H1 (cell line): Measurements from ENCODE around the gene ARHGEF7.

Source experiments
- CHD2 ChIP-seq: IDR thresholded peaks from 2 replicates; pipeline ENCODE4 v1.6.1; 2012; ENCODE audit warnings: low read length, improper control_type of control experiment
- EP300 ChIP-seq, 2 experiments: IDR thresholded peaks; 1 replicate in 1 of 2; 2 replicates in 1 of 2; pipeline ENCODE4 v1.6.1; 2011 to 2012; ENCODE audit warnings: low read depth in 2 of 2, low read length in 2 of 2, mild to moderate bottlenecking in 2 of 2, borderline replicate concordance in 1 of 2, inconsistent platforms in 1 of 2, moderate library complexity in 1 of 2
- KDM1A ChIP-seq: fragments of 200-600, 300-600 bp; sonication (generic); IDR thresholded peaks from 2 replicates; pipeline ENCODE4 v1.7.1; 2016; ENCODE audit warnings: mild to moderate bottlenecking, low read length, borderline replicate concordance
- POLR2A ChIP-seq, 2 experiments: IDR thresholded peaks; 1 replicate in 1 of 2; 2 replicates in 1 of 2; pipeline ENCODE4 v1.6.1; 2011; ENCODE audit warnings: low read depth in 2 of 2, low read length in 2 of 2, mild to moderate bottlenecking in 2 of 2; ENCODE audit errors: control extremely low read depth in 1 of 2
- POLR2AphosphoS5 ChIP-seq: IDR thresholded peaks from 2 replicates; pipeline ENCODE4 v1.6.1; 2011; ENCODE audit warnings: low read depth, low read length
- RAD21 ChIP-seq, 2 experiments: IDR thresholded peaks in 1 of 2; conservative IDR thresholded peaks in 1 of 2; 2 replicates each; pipeline ENCODE4 v1.6.1; 2011; ENCODE audit warnings: low read depth in 2 of 2, low read length in 2 of 2, improper control_type of control experiment in 1 of 2, inconsistent platforms in 1 of 2, mild to moderate bottlenecking in 1 of 2, moderate library complexity in 1 of 2
- TEAD4 ChIP-seq: IDR thresholded peaks from 2 replicates; pipeline ENCODE4 v1.6.1; 2012; ENCODE audit warnings: low read depth, low read length, inconsistent platforms, mixed read lengths
- TF ChIP-seq, protein P1 (sequence below), 3 experiments: IDR thresholded peaks; 1 replicate in 2 of 3; 2 replicates in 1 of 3; pipeline versions ENCODE4 v1.5.1 to v1.6.1; 2011; ENCODE audit warnings: low read length in 3 of 3, mild to moderate bottlenecking in 3 of 3, inconsistent platforms in 2 of 3, low read depth in 1 of 3, moderate library complexity in 1 of 3; ENCODE audit not compliant: insufficient read depth in 1 of 3; ENCODE audit errors: control extremely low read depth in 1 of 3
- TF ChIP-seq, protein P2 (sequence below): IDR thresholded peaks from 2 replicates; pipeline ENCODE4 v1.6.1; 2011; ENCODE audit warnings: low read depth, mild to moderate bottlenecking, low read length; ENCODE audit not compliant: insufficient read depth
- TF ChIP-seq, protein P3 (sequence below): IDR thresholded peaks from 2 replicates; pipeline ENCODE4 v1.6.1; 2012; ENCODE audit warnings: inconsistent platforms
- TF ChIP-seq, protein P4 (sequence below): IDR thresholded peaks from 2 replicates; pipeline ENCODE4 v1.6.1; 2011; ENCODE audit warnings: low read length, improper control_type of control experiment

DNA sequence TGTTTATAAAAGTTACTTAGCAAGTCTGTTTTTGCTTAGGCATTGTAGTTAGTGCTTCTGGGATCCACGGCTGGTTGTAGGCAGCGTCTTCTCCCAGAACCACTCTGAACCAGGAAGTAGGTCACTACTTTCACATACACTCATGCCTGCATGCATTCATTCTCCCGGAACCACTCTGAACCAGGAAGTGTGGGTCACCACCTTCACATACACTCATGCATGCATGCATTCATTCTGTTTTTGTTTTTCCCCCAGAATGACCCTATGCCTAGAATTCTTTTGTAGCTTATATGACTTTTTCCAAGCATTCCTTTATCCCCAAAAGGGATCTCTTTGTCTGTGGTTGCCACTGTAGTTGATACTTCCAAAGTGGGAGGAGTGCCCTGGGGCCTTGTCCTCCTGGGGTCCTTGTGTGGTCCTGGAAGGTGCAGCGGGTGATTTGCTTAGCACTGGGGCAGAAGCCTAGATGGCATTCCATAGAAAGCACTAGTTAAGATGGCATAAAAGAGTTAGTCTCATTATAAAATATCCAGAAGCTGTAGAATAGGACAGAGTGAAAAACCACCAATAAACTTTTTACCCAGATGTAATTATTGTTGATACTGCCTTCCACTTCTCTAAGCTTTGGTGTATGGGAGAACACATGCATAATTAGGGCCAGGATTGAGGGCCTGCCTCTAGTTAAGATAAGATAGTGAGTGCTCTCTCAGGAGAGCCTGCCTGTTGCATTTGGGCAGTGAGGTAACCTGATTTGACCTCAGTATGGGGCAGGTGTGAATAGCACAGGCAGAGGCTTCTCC is 136.7 kb downstream of the ARHGEF7 start:
- TF ChIP-seq CHD2 (no peak), EP300 (IDR thresholded peaks at IDR 0.05; ENCODE audit: borderline replicate concordance in 1 of 2, low read depth in 2 of 2, low read length in 2 of 2) (no peak), POLR2A (IDR thresholded peaks at IDR 0.05; ENCODE audit: control extremely low read depth in 1 of 2, low read depth in 2 of 2, low read length in 2 of 2) (no peak), KDM1A (no peak), RAD21 (IDR thresholded peaks at IDR 0.05 in 1 of 2, conservative IDR thresholded peaks at IDR 0.05 in 1 of 2; ENCODE audit: low read depth in 2 of 2, low read length in 2 of 2) (no peak), POLR2AphosphoS5 (no peak), TEAD4 (no peak)
- TF ChIP-seq, protein P1, sequence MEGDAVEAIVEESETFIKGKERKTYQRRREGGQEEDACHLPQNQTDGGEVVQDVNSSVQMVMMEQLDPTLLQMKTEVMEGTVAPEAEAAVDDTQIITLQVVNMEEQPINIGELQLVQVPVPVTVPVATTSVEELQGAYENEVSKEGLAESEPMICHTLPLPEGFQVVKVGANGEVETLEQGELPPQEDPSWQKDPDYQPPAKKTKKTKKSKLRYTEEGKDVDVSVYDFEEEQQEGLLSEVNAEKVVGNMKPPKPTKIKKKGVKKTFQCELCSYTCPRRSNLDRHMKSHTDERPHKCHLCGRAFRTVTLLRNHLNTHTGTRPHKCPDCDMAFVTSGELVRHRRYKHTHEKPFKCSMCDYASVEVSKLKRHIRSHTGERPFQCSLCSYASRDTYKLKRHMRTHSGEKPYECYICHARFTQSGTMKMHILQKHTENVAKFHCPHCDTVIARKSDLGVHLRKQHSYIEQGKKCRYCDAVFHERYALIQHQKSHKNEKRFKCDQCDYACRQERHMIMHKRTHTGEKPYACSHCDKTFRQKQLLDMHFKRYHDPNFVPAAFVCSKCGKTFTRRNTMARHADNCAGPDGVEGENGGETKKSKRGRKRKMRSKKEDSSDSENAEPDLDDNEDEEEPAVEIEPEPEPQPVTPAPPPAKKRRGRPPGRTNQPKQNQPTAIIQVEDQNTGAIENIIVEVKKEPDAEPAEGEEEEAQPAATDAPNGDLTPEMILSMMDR (IDR thresholded peaks at IDR 0.05; ENCODE audit: control extremely low read depth in 1 of 3, insufficient read depth in 1 of 3, low read depth in 1 of 3, low read length in 3 of 3) = no peak
- TF ChIP-seq, protein P2, sequence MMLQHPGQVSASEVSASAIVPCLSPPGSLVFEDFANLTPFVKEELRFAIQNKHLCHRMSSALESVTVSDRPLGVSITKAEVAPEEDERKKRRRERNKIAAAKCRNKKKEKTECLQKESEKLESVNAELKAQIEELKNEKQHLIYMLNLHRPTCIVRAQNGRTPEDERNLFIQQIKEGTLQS = no peak
- TF ChIP-seq, protein P3, sequence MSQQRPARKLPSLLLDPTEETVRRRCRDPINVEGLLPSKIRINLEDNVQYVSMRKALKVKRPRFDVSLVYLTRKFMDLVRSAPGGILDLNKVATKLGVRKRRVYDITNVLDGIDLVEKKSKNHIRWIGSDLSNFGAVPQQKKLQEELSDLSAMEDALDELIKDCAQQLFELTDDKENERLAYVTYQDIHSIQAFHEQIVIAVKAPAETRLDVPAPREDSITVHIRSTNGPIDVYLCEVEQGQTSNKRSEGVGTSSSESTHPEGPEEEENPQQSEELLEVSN = no peak
- TF ChIP-seq, protein P4, sequence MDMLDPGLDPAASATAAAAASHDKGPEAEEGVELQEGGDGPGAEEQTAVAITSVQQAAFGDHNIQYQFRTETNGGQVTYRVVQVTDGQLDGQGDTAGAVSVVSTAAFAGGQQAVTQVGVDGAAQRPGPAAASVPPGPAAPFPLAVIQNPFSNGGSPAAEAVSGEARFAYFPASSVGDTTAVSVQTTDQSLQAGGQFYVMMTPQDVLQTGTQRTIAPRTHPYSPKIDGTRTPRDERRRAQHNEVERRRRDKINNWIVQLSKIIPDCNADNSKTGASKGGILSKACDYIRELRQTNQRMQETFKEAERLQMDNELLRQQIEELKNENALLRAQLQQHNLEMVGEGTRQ = no peak
